GM12875 (cell line): Measurements from ENCODE around the gene ACP2.

Experiments
- H3K4me3 ChIP-seq: one replicate; pipeline ENCODE4 v1.5.1; 2011; ENCODE audit warnings: low read depth, low read length, control low read depth
- CTCF ChIP-seq: IDR thresholded peaks from 2 replicates; pipeline ENCODE4 v1.5.1; 2011; ENCODE audit warnings: low read depth, mild to moderate bottlenecking, control low read depth, inconsistent platforms, low read length, moderate library complexity, borderline replicate concordance; ENCODE audit not compliant: insufficient read depth

Gene ACP2

GRCh38 chr11:47274495-47275235 lies 26.1 kb upstream of the ACP2 start:
- no peak for TF ChIP-seq CTCF
- no peak overlapping the region for H3K4me3 ChIP-seq

DNA sequence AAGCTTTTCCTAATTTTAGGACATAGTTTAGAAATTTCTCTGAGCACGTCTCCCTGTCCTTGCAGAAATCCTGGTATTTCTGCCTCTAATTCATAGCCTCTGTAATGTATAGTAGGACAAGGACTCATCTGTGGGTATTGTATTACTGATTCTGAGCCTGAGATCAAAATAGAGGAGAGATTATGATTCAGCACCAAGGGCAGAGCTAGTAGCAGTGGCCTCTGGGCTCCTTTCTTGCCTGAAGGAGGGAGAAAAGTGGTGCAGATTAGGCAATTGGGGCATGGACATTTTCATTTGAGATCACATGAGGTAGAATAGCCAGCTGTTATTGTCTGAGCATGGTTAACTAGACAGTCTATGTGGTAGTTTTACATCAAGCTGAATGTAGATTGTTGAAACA lies 24.1 kb upstream of the ACP2 start:
- no peak for TF ChIP-seq CTCF
- H3K4me3 ChIP-seq = no peak overlapping the region

- no peak overlapping the region for H3K4me3 ChIP-seq
- no peak for TF ChIP-seq CTCF
Measured at GRCh38 chr11:47271961-47272661, 23.5 kb upstream of the ACP2 start.

DNA sequence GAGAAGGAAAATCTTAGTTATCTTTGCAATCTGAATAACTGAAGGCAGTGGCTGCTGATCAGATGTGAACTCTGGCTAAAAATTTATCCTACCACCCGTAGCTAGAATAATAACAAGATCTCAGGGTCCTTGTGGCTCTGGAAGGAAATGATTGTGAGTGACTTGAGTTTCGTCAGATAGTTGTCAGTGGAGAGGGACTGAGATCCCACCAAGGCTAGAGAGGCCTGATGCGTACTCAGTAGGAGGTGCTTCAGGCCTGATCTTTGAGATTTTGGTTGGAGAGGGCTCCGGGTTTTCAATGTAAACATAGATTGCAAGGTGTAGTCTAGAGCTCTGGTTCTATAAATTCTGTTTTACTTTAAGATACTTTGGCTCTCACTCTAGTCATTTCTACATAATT lies 22.7 kb upstream of the ACP2 start:
- H3K4me3 ChIP-seq = peak overlapping the region; percentile 85
- no peak for TF ChIP-seq CTCF

DNA sequence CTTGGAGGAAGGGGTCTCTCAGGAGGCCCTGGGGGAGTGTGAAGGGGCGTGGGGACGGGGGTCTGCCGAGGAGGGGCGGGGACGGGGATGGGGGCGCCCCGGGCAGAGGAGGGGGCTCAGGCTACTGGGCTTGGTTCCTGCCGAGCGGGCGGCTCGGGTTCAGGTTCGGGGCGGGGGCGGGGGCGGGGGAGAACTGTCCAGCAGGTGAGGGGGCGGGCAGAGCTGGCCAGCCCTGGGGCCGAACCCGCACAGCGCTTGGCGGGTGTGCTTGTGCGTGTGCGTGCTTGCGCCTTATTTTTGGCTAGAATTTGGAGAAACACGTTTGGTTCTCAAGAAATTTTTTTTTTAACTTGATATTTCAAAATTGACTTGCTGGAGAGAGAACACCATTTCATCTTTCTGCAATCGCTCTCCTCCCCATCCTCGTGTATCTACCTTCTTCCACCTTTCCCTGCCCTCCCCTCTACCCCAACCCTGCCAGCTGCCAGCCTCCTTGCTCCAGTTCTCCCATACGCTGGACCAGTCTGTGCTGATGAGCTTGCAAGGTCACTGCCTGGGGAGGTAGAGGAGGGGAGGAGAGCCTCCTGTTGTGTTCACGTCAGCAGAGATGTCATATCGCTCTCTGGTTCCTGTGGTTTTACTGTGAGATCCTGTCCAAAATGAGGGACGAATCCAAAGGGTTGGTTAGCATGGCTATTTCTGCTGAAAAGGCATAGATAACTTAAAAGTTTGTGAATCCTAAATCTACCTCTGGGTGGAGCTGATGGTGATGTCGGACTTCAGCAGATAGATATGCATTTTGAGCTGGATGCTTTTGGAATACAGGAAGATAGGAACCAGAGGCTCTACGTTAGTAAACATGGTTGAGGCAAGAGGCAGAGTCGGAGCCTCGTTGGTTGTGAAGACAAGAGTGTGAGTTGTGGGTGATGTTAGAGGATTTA lies 22.0 kb upstream of the ACP2 start:
- TF ChIP-seq CTCF = no peak
- H3K4me3 ChIP-seq = peak overlapping the region; percentile 85

GRCh38 chr11:47269829-47270305 lies 21.3 kb upstream of the ACP2 start, which contains the start of gene MADD:
Gene MADD, plus strand, starts transcription at chr11:47270133.
- H3K4me3 ChIP-seq = peak within 1 kb of the TSS; percentile 85
- TF ChIP-seq CTCF = no peak
